Measurements from ENCODE around the gene LMAN1L. TPM values are rescaled to one million over a fixed set of nuclear protein-coding genes. Genes with fewer than 3 reads are reported as not detected.

LMAN1L gene
- total RNA-seq, 4 donors from 2014 or later: 3.5 TPM; not detected in 3

GRCh38 chr15:74794970-74795349 lies 17.7 kb upstream of the LMAN1L start:
- Histone ChIP-seq H3K27me3 (no peaks in the 10 kb centered on the region), H3K36me3 (no peaks in the 10 kb centered on the region), H3K4me3 (replicated peaks in 1 of 3) (no peak overlapping the region), H3K27ac (no peak overlapping the region), H3K4me1 (peaks cover 24 to 34% of the 10 kb centered on the region in 2 donors), H3K9me3 (no peaks in the 10 kb centered on the region)
- 90 to 92% methylated on average over 9 of the region's 9 CpGs for WGBS, 2 donors
- no peak for DNase-seq
- no peak for TF ChIP-seq POLR2A (IDR thresholded peaks at IDR 0.05)
- TF ChIP-seq CTCF (IDR thresholded peaks at IDR 0.05): no peak
- intact Hi-C loops (cut with DNase I): no loop called here

GRCh38 chr15:74795966-74796625 lies 16.5 kb upstream of the LMAN1L start:
- H3K27ac ChIP-seq: no peak overlapping the region
- no peak for DNase-seq
- peaks cover 0 to 8% of the 10 kb centered on the region in 2 donors for H3K36me3 ChIP-seq
- no peaks in the 10 kb centered on the region for H3K9me3 ChIP-seq
- intact Hi-C loops (cut with DNase I): no loop called here
- peaks cover 12 to 23% of the 10 kb centered on the region in 2 donors for H3K4me1 ChIP-seq
- WGBS, 2 donors: 89 to 93% methylated on average over 14 of the region's 14 CpGs
- TF ChIP-seq CTCF (IDR thresholded peaks at IDR 0.05) (no peak), POLR2A (IDR thresholded peaks at IDR 0.05) (no peak)
- no peaks in the 10 kb centered on the region for H3K27me3 ChIP-seq
- no peak overlapping the region for H3K4me3 ChIP-seq (replicated peaks in 1 of 3)

- H3K36me3 ChIP-seq: peaks cover 13 to 19% of the 10 kb centered on the region in 2 donors
- H3K4me1 ChIP-seq: no peaks in the 10 kb centered on the region
- WGBS, 2 donors: 85 to 90% methylated on average over 21 to 23 of the region's 25 CpGs
- no peak overlapping the region for H3K4me3 ChIP-seq (replicated peaks in 1 of 3)
- no peak for TF ChIP-seq POLR2A (IDR thresholded peaks at IDR 0.05)
- no peak for TF ChIP-seq CTCF (IDR thresholded peaks at IDR 0.05)
- H3K9me3 ChIP-seq: no peaks in the 10 kb centered on the region
- DNase-seq: no peak
- no peak overlapping the region for H3K27ac ChIP-seq
- intact Hi-C loops (cut with DNase I): no loop called here
- no peaks in the 10 kb centered on the region for H3K27me3 ChIP-seq
Observed at GRCh38 chr15:74798388-74799254, 14.0 kb upstream of the LMAN1L start.

- H3K36me3 ChIP-seq: peaks cover 13 to 19% of the 10 kb centered on the region in 2 donors
- H3K27me3 ChIP-seq: no peaks in the 10 kb centered on the region
- H3K9me3 ChIP-seq: no peaks in the 10 kb centered on the region
- no peaks in the 10 kb centered on the region for H3K4me1 ChIP-seq
- TF ChIP-seq POLR2A (IDR thresholded peaks at IDR 0.05) (no peak), CTCF (IDR thresholded peaks at IDR 0.05) (no peak)
- DNase-seq: no peak
- no peak overlapping the region for H3K27ac ChIP-seq
- H3K4me3 ChIP-seq (replicated peaks in 1 of 3): no peak overlapping the region
- intact Hi-C loops (cut with DNase I): no loop called here
- WGBS, 2 donors: 86 to 91% methylated on average over 15 to 16 of the region's 16 CpGs
Observed at GRCh38 chr15:74799255-74799855, 13.3 kb upstream of the LMAN1L start.

Data from thyroid gland (tissue), 4 donors.